Epithelial cell of esophagus (primary cell): ENCODE data around the gene SSC4D.
"Not testable (repeated sequence)": the region's sequence is repeated elsewhere in the genome, so short reads cannot be mapped to it uniquely, and the experiment has no call there.

Experiments used
- DNase-seq: peaks from one replicate; pipeline ENCODE4 v3.0.0; 2010; ENCODE audit warnings: low read depth
- H3K4me3 ChIP-seq: 2 replicates; pipeline ENCODE4 v1.5.1; 2011; ENCODE audit warnings: mild to moderate bottlenecking, low read length, control low read depth
- TF ChIP-seq, protein P1 (sequence below): IDR thresholded peaks from 2 replicates; pipeline ENCODE4 v1.5.1; 2011; ENCODE audit warnings: low read depth, mild to moderate bottlenecking, low read length, control low read depth, inconsistent platforms; ENCODE audit not compliant: insufficient read depth; ENCODE audit errors: missing control alignments

The SSC4D gene

DNA sequence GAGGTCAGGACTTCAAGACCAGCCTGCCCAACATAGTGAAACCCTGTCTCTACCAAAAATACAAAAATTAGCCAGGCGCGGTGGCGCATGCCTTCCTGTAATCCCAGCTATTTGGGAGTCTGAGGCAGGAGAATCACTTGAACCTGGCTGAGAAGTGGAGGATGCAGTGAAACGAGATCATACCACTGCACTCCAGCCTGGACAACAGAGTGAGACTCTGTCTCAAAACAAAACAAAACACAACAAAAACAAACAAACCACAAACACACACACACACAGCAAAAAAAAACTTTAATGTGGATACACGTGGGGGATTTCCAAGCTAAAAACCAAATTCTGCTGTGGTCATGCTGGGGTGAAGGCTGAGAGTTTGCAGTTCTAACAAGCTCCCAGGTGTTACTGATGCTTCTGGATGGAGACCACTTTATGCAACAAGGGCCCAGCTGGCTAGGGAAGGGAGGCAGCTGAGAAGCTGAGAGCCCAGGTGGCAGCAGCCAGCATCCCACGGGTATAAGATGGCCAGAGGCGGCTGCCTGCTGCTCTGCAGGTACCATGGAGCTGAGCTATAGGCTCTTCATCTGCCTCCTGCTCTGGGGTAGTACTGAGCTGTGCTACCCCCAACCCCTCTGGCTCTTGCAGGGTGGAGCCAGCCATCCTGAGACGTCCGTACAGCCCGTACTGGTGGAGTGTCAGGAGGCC is 15.1 kb upstream of the SSC4D start, which contains the start of gene ZP3:
TSS of gene ZP3 (plus strand) at position 538 of the 699 bp plus-strand sequence. CDS start at position 553, 15 bp downstream.
- no peak for DNase-seq
- TF ChIP-seq, protein P1, sequence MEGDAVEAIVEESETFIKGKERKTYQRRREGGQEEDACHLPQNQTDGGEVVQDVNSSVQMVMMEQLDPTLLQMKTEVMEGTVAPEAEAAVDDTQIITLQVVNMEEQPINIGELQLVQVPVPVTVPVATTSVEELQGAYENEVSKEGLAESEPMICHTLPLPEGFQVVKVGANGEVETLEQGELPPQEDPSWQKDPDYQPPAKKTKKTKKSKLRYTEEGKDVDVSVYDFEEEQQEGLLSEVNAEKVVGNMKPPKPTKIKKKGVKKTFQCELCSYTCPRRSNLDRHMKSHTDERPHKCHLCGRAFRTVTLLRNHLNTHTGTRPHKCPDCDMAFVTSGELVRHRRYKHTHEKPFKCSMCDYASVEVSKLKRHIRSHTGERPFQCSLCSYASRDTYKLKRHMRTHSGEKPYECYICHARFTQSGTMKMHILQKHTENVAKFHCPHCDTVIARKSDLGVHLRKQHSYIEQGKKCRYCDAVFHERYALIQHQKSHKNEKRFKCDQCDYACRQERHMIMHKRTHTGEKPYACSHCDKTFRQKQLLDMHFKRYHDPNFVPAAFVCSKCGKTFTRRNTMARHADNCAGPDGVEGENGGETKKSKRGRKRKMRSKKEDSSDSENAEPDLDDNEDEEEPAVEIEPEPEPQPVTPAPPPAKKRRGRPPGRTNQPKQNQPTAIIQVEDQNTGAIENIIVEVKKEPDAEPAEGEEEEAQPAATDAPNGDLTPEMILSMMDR, result no peak
- H3K4me3 ChIP-seq, result no peak within 1 kb of the TSS

DNA sequence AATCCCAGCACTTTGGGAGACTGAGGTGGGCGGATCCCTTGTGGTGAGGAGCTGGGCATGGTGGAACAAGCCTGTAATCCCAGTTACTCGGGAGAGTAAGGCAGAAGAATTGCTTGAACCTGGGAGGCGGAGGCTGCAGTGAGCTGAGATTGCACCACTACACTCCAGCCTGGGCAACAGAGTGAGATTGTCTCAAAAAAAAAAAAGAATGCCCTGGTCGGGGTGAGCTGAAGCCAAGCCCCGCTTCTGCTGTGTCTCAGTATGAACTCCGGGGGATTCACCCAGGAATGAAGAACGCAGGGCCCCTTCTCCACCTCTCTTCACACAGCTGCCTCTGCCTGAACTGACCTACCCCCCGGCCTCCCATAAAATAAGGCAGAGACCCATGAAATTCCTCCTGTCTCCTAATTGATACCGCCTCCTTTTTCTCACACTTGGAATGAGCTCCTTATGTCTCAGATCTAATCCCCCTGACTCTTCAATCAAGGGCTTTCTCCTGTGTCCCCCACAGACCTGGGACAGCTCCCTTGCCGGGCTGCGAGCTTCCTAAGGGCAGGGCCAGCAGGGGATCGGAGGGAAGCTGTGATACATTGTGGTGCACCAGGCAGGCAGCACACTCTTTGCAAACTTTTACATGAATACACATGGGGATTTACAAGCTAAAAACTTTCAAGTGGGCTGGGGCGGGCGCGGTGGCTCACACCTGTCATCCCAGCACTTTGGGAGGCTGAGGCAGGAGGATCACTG is 14.3 kb upstream of the SSC4D start:
- peak; percentile 43 for DNase-seq
- no peak overlapping the region for H3K4me3 ChIP-seq
- TF ChIP-seq, protein P1, result no peak

DNA sequence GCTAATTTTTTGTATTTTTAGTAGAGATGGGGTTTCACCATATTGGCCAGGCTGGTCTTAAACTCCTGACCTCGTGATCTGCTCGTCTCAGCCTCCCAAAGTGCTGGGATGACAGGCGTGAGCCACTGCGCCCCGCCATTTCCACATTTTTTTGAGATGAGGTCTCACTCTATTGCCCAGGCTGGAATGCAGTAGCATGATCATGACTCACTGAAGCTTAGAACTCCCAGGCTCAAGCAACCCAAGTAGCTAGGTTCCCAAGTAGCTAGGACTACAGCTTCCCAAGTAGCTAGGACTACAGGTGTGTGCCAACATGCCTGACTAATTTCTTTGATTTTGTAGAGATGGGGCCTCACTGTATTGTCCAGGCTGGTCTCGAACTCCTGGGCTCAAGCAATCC is 11.6 kb upstream of the SSC4D start:
- H3K4me3 ChIP-seq, result not testable (repeated sequence)
- DNase-seq, result peak; percentile 95

DNA sequence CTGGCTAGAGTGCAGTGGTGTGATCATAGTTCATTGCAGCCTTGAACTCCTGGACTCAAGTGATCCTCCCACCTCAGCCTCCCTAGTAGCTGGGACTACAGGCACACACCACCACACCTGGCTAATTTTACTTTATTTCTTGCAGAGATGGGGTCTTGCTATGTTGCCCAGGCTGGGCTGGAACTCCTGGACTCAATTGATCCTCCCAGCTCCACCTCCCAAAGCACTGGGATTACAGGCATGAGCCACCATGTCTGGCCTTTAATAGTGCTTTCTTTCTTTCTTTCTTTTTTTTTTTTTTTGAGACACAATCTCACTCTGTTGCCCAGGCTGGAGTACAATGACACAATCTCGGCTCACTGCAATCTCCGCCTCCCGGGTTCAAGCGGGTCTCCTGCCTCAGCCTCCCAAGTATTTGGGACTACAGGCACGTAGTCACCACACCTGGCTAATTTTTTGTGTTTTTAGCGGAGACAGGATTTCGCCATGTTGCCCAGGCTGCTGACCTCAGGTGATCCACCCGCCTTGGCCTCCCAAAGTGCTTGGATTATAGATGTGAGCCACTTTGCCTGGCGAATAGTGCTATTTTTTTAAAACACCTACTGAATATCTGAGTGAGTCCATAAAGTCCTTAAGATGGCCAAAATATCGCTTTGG is 8.3 kb upstream of the SSC4D start:
- not testable (repeated sequence) for H3K4me3 ChIP-seq, DNase-seq

DNA sequence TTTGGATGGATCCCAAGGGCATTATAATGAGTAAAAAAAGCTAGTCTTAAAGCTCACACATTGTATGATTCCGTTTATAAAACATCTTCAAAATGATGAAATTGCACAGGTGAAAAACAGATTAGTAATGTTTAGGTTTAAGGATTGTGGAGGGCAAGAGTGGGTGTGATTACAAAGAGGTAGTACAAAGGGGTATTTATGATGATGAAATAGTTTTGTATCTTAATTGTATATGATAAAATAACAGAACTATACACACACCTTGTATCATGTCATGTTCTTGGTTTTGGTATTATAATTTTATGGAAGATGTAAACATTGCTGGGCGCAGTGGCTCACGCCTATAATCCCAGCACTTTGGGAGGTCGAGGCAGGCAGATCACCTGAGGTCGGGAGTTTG is 2.8 kb upstream of the SSC4D start:
- no peak for DNase-seq
- TF ChIP-seq, protein P1, result no peak
- H3K4me3 ChIP-seq, result no peak overlapping the region

DNA sequence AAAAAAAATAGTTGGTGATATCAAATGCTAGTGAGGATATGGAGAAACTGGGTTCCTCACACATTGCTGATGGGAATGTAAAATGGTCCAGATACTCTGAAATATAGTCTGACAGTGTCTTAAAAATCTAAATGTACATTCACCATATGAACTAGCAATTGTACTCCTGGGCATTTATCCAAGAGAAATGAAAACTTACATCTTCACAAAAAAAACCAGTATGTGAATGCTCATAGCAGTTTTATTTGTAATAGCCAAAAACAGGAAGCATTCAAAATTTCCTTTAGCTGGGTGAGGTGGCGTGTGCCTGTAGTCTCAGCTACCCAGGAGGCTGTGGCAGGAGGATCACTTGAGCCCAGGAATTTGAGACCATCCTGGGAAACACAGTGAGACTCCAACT is 2.1 kb upstream of the SSC4D start:
- no peak for DNase-seq
- H3K4me3 ChIP-seq, result no peak overlapping the region

DNA sequence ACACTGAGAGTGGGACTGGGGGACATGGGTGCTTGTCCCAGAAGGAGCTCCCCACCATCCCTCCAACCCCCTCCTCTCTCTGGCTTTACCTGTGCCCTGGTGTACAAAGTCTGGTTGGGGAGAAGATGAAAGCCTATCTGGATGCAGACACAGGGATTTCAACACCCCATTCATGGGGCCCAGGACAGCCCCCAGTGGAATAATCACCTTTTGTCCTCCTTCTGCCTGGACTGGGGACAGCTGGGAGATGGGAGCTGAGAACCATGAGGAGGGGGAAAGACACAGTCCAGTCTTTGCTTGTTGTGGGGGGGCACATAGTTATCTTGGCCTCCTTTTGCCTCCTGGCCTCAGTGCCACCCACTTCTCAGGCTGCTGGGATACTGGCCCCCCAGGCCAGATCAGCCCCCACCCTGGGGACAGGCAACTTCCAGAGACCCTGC is 1.4 kb downstream of the SSC4D start:
- H3K4me3 ChIP-seq, result no peak overlapping the region
- TF ChIP-seq, protein P1, result no peak
- no peak for DNase-seq

More for the DNA sequence above, 2.1 kb upstream of the SSC4D start:
- TF ChIP-seq, protein P1, result no peak
